GM18519 (cell line): ENCODE measurements around the gene GNL3L.
A peak's percentile ranks its signal among the peaks of the same experiment; 100 is the strongest.
"Not testable (repeated sequence)": the region's sequence is repeated elsewhere in the genome, so short reads cannot be mapped to it uniquely, and the experiment has no call there.

Experiments used
- ATAC-seq: cut with Tn5 transposase; IDR thresholded peaks from one replicate; pipeline ENCODE4 v1.9.1; 2021; ENCODE audit warnings: mild to moderate bottlenecking, moderate library complexity; ENCODE audit not compliant: unreplicated experiment, low FRiP score

The GNL3L gene

GRCh38 chrX:54529552-54530356, at the start of gene GNL3L:
Gene GNL3L, plus strand, starts transcription at chrX:54530219. Its CDS starts 2,348 bp downstream, at chrX:54532567.
- ATAC-seq: peak; percentile 77

GRCh38 chrX:54482839-54483593, 47.0 kb upstream of the GNL3L start:
- ATAC-seq: no peak

GRCh38 chrX:54483946-54484345, 46.1 kb upstream of the GNL3L start:
- ATAC-seq: no peak

- no peak for ATAC-seq
These were observed 45.4 kb upstream of the GNL3L start for GRCh38 chrX:54484666-54485065.

GRCh38 chrX:54489819-54490218, 40.2 kb upstream of the GNL3L start:
- ATAC-seq: not testable (repeated sequence)

GRCh38 chrX:54492340-54492739, 37.7 kb upstream of the GNL3L start:
- no peak for ATAC-seq

GRCh38 chrX:54494166-54494988, 35.6 kb upstream of the GNL3L start:
- no peak for ATAC-seq

GRCh38 chrX:54494989-54495813, 34.8 kb upstream of the GNL3L start:
- ATAC-seq: no peak

- ATAC-seq: no peak
These were observed 34.1 kb upstream of the GNL3L start, which contains the start of gene FGD1 for GRCh38 chrX:54495814-54496516. Gene FGD1, minus strand, starts transcription at chrX:54496234. Its CDS starts 802 bp downstream, at chrX:54495432.

- ATAC-seq: no peak
These were observed 33.5 kb upstream of the GNL3L start for GRCh38 chrX:54496517-54496852.

- ATAC-seq: no peak
These were observed 33.1 kb upstream of the GNL3L start for GRCh38 chrX:54496936-54497335.

GRCh38 chrX:54509400-54509799, 20.6 kb upstream of the GNL3L start:
- no peak for ATAC-seq

GRCh38 chrX:54529151-54529550, 868 bp upstream of the GNL3L start:
- ATAC-seq: no peak

- ATAC-seq: peak; percentile 22
These were observed 410 bp downstream of the GNL3L start for GRCh38 chrX:54530357-54530900.

GRCh38 chrX:54534271-54534670, 4.3 kb downstream of the GNL3L start:
- ATAC-seq: no peak

GRCh38 chrX:54540289-54540688, 10.3 kb downstream of the GNL3L start:
- no peak for ATAC-seq

- ATAC-seq: not testable (repeated sequence)
These were observed 12.2 kb downstream of the GNL3L start for GRCh38 chrX:54542239-54542638.

GRCh38 chrX:54550821-54551220, 20.8 kb downstream of the GNL3L start:
- ATAC-seq: no peak

GRCh38 chrX:54551801-54552200, 21.8 kb downstream of the GNL3L start:
- ATAC-seq: no peak
